ENCODE data around the gene TUBGCP2.

Gene TUBGCP2

DNA sequence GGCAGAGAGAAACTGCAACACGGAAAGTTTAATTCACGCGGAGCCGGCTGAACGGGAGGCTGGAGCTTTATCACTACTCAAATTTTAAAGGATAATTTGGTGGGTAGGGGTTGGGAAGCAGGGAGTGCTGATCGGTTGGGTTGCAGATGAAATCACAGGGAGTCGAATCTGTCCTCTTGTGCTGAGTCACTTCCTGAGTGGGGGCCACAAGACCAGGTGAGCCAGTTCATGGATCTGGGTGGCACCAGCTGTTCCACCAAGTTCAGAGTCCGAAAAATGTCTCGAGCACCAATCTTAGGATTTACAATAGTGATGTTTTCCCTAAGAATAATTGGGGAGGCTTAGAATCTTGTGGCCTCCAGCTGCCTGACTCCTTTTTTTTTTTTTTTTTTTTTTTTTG, 34.9 kb upstream of the TUBGCP2 start:
- no peak for DNase-seq (ENCODE audit: low read depth)

DNA sequence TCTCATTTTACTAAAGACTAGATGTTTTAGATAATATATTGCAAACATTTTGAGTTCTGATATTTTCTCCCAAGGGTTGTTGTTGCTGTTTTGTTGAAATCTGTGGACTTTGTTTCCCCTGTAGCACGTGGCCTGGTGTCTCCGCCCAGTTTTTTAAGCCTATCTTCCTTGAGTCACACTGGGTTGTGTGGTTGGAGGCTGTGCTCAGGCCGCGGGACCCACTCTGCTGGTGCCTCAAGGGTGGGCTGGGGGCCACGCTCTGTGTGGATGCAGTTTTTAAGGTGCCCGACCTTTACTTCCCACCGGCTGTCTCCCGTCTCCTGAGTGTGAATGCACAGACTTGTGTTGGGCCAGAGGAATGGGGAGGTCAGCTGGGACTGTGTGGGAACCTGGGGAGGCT, 34.3 kb upstream of the TUBGCP2 start:
- no peak for DNase-seq (ENCODE audit: low read depth)

DNA sequence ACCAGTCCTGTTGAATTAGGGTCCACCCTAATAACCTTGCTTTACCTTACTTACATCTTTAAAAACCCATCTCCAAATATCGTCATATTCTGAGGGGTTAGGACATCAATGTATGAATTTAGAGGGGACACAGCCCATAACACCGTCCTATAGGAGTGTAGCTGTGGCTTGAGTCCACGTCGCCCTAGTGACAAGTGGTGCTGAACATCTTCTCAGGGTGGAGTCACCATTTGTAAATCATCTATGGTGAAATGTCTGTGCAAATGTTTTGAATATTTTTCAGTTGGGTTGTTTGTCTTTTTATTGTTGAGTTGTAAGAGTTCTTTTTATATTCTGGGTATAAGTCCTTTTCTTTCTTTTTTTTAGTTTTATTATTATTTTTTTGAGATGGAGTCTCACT, 33.3 kb upstream of the TUBGCP2 start:
- no peak for DNase-seq (ENCODE audit: low read depth)

DNA sequence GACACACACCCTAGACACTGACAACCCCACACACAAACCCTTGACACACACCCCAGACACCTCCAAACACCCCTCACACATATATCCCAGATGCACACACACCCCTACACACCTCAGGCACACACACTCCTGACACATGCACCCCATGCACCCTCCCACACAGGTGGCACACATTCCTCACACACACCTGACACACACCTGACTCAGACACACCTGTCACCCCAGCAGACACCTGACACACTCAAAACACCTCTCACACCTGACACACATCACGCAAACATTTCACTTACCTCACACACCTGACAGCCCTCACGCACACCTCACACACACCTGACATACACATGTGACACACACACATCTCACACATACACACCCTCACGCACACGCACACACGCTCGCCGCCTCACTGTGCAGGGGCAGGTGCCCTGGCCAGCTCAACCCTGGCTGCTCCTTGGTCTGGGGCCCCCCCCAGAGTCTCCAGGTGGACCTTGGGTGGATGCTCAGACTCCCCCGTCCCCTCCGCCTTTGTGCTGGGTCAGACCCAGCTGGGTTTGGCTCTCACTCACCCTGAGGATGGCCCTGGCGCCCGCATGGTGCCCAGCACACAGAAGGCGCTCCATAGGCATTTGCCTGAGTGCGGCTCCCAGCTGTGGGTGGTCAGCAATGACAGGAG, 31.2 kb upstream of the TUBGCP2 start:
- DNase-seq (ENCODE audit: low read depth), result no peak

DNA sequence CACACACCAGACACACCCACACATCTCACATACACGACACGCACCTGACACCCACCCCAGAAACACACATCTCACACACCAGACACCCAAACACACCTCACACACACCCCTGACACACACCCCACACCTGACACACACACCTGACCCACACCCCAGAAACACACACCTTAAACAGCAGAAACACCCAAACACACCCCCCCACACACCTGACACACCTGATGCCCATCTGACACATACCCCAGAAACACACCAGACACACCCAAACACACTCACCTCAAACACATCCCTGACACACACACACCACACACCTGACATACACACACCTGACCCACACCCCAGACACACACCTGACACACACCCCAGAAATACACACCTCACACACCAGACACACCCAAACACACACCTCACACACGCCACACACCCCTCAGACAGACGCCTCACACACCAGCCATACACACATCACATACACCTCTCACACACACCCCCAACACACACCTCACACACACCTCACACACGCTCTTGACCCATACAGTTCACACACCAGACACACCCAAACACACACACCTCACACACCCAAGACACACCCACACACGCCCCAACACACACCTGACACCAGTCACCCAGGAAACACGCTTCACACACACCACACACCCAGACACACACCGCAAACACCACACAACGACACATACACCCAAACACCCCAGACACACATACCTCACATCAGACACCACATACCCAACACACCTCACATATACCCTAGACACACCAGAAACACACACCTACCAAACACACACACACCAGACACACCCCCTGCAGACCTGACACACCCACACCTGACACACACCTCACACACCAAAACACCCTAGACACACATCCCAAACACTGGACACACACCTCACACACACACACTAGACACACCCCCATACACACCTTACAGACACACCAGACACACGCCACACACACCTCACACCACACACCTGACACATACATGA, 29.7 kb upstream of the TUBGCP2 start:
- no peak for DNase-seq (ENCODE audit: low read depth)

DNA sequence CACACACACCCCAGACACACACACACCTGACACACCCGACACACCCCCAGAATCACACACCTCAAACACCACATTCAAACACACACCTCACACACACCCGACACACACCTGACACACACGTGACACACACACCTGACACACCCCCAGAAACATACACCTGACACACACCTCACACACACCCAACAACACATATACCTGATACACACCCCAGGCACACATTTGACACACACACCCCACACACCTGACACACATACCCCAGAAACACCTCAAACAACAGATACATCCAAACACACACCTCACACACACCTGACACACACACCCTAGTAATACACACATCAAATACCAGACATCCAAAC, 28.7 kb upstream of the TUBGCP2 start:
- no peak for DNase-seq (ENCODE audit: low read depth)

DNA sequence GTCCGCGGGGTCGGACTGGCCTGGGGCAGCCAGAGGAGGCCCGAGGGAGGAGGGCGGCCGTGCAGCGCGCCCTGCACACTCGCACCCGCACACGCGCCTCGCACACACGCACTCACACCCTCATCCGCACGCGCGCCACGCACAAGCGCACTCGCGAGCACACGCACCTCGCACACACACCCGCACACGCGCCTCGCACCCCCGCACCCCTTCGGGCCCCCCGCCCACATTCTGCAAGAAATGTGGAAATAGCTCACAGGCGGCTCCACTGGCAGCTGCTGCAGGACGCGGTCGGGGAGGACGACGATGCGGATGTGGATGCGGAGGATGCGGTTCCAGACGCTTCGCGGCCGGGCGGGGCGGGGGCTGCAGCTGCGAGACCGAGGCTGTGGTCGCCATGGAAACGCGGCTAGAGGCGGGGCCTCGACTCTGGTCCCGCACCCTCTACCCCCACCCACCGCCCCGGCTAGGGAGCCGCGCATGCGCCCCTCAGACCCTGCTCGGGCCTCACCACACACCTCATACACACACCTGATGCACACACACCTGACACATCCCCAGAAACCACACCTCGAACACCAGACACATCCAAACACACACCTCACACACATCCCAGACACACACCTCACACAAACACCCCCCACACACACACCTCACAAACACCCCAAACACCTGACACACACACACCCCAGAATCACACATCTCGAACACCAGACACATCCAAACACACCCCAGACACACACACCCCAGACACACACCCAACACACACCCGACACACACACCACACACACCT, 28.1 kb upstream of the TUBGCP2 start, which contains the start of gene CALY:
TSS of gene CALY (minus strand) at position 320 of the 793 bp plus-strand sequence. CDS start 7,907 bp downstream, outside the sequence.
- DNase-seq (ENCODE audit: low read depth), result no peak

DNA sequence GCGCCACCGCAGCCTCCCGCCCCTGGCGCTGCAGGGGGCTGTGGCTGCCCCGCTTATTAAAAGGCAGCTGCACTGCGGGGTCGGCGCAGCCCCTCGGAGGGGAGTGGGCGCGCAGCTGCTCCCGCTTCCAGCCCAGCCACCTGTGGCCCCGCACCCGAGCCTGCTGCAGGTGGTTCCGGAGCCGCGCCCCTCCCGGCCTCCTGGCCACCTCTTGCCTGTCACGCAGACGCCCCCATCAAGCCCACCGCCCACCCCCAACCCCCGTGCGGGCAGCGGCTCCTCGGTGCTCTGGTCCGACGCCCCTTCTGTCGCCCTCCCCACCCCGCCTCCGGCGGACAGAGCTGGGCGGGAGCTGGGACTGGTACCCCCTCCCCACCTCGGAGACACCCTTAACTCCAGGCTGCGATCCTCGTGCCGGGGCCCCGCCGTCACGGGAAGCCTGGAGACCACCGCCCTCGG, 27.5 kb upstream of the TUBGCP2 start:
- no peak for DNase-seq (ENCODE audit: low read depth)

DNA sequence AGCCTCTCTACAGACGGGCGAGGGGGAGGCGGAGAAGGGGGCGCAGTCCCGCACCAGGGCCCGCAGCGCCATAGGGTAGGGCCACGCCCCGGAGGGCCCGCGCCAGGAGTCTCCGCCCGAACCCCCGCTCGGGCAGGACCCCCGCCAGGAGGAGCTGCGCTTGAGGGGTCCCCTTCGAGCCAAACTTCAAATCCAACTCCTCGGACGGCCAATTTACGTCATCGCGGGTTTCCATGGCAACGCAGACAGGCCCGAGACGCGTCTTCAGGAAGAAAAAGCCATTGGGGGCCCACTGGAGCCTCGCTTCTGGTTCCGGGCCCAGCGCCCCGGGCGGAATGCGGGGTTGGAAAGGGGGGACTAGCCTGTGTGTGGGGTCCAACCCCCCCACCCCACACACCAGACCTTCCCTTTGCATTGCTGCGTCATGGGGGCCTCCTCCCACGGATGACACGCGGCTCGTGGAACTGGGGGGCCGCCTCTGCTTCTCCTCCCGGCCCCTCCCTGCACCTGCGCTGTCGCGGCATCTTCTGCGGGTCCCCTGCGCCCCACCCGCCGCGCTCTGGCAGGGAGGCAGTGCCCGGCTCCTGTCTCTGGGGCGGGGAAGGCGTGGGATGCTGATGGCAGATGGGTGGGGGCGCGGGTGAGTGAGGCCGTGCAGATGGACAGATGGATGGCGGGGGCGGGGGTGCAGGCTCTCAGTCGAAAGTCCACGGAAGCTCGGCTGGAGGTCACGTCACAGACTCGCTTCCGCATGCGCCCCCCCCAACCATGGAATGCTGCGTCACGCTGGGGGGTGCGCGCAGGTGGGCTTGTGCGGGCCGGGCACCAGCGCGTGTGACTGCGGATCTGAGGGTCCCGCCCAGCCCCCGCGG, 26.8 kb upstream of the TUBGCP2 start:
- peak; percentile 68 for DNase-seq (ENCODE audit: low read depth)

DNA sequence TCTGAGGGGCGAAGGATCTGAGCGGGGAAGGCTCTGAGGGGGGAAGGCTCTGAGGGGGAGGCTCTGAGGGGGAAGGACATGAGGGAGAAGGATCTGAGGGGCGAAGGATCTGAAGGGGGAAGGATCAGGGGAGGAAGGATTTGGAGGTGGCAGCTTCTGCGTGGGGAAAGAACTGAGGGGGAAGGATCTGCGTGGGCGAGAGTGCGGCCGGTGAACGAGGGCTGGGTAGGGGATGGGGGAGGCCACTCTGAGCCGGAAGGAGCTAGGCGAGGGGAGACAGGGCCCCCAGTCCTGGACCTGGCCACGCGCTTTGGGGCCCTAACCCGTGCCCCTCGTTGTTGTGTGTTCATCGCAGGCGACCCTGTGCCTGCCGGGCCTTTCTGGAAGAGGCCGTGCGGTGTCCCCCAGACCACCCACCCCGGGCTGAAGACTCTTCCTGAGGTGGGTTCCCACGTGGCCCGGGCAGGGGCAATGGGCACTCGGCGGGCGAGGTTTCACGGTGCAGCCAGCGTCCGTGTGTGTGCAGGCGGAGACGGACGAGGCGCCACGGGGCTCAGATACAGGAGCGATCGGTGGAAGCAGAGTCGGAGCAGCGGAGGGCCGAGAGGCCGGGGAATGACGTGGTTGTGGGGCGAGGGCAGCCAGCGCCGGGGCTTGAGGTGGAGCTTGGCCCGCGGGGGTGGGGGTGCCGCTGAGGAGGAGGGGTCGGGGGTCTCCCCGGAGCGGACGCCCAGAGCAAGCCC, 26.0 kb upstream of the TUBGCP2 start:
- DNase-seq (ENCODE audit: low read depth), result no peak

DNA sequence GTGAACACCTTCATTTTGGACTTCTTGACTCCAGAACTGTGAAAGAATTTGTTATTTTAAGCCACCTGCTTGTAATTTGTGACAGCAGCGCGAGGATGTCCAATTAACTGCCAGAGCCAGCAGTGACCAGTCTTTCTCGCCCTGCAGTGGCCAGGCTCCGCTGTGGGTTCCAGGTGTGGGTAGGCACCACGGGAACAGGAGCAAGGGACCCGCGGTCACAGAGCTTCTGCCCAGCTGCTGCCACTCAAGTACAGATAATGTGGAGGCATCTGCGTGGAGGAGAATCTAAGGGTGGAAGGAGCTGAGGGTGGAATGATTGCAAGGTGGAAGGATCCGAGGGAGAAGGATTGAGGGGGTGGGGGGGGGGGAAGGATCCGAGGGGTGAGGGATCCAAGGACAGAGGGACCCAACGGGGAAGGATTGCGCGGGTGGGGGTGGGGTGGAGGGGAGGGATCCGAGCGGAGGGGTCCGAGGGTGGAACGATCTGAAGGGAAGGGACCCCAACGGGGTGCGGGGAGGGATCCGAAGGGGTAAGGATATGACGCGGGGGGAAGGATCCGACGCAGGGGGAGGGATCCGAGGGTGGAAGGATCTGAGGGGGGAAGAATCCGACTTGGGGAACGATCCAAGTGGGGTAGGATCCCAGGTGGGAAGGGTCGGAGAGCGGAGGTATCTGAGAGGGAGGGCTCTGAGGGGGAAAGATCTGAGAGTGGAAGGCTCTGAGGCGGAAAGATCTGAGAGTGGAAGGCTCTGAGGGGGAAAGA, 24.4 kb upstream of the TUBGCP2 start:
- DNase-seq (ENCODE audit: low read depth), result no peak

DNA sequence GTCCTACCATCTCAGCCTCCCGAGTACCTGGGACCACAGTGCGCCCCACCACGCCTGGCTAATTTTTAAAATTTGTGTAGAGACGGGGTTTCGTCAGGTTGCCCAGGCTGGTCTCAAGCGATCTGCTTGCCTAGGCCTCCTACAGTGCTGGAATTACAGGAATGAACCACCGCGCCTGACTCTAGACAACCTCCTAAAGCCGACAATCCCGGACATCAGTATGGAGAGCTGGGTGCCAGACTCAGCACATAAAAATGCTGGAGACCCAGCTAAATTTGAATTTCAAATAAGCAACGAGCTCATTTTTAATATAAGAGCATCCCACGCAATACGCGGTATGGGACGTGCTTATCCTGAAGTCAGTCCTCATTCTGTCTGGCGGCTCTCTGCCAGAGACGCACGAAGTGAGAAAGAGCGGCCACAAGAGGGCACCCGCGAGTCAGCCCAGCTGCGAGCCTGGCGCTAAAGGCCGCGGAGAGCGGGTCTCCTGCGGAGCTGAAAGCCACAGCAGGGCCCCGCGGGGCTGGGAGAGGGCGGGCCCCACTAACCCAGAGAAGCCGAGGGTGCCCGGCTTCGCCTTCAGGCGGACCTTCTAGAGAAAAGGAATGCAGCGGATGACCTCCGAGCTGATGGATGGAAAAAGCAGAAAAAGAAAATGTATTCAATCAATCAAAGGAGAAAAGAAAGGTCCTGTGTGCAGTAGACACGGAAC, 21.0 kb upstream of the TUBGCP2 start:
- DNase-seq (ENCODE audit: low read depth), result peak; percentile 88

DNA sequence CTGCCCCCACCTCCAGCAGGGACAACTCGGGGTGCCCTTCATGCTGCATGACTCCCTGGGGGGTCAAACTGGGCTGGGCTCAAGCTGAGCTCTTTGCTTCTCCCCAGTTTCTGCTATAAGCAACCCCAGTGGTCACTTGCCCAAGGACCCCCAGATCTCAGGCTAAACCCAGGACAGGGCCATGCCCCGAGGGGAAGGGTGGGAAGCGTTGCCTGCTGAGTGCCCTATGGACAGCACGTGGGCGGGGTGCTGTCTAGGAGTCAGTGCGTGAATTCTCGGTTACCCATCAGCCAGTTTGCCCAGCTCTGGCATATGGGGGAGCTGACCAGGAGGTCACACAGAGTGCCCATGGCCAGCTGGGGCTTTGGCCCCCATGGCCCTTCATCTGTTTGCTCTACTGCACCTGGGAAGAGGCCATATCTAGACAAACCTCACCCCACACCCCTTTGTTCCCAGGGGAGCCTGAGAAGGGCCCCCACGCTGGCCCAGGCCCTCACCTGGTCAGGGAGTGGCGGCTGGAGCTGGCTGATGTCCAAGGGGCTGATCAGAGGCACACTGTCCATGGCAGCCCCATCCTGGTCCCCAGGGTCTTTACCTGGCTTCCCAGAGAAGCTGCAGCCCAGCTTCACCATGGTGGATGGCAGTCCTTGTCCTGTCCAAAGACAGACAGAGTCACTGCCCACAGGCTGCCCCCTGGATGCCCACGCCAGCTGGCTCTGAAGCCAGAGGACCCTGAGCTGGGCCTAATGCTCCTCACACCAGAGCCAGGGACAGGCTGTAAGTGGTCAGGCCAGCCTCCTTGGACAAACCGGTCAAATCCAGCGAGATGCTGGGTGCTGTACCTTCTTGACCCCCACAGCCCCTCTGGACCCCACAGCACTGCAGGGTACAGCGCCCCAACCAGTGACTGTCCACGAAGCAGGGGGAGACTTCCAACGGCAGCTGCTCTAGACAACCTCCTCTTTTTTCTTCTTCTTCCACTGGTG, 20.0 kb upstream of the TUBGCP2 start:
- no peak for DNase-seq (ENCODE audit: low read depth)

DNA sequence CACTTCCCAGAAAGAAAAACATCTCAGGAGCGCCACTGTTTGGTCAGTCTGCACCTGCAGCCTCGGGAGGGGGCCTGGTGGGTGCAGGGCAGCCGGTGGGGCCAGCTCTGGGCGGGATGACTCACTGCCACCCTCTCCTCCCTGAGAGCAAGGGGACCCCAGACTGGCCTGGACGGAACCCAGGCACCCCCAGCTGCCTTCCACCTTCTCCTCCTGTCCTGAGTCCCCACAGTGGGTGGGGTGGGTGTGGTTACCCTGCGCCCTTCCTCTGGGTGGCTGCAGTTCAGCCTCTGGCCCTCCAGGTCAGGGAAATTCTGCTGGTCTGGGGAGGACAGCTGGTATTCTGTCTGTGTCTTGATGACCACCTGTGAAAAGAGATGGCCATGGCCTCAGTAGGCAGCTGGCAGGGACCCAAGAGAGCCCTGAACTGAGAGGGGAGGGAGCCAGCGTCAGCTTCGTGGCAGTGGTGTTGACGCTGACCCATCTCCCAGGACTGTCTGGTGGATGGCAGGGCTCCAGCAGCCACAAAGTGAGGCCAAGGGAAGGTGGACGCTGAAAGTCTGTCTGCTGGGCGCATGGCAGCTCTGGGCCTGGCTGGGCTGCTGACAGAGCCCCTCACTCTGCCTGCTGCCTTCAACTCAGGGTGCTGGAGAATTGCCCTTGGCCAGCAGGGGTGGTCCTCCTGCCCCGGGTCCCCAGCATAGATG, 19.1 kb upstream of the TUBGCP2 start:
- DNase-seq (ENCODE audit: low read depth), result no peak

DNA sequence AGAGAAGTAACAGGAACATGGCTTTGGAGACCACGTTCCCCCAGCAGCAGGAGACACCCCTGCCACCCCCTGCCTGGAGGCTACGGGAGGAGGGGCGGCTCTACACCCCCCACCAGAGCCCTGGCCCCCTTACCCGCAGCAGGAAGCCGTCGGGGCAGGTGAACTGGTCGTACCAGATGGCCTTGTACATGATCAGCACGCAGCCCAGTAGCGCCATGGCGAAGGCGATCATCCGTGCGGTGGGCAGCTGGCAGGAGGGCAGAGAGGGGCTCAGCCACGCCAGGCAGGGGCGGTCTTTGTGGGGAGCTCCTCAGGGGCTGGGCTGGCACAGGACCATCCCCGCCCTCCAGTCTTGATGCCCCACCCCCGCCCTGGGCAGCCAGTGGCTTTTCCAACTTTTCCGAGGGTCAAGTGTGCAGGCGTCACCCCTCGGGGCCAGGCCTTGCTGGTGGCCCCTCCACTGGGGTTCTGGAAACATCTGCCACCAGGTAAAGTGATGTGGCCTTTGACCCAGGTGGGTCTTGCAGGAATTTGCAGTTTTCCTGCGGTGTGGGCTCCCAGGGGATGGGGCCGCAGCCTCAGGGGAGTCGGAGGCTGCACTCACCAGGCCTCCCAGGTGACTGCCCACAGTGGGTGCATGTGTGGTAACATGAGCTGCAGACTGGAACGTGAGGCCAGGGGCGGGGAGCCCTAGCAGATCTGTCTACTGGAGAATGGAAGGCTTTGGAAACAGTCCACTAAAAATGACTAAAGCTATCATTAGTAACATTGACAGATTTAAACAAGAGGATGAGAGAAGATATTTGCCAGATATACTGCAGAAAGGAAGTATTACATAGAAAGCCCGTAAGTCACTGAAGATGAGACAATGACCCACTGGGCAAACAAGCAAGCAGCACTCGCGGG, 18.3 kb upstream of the TUBGCP2 start:
- no peak for DNase-seq (ENCODE audit: low read depth)

DNA sequence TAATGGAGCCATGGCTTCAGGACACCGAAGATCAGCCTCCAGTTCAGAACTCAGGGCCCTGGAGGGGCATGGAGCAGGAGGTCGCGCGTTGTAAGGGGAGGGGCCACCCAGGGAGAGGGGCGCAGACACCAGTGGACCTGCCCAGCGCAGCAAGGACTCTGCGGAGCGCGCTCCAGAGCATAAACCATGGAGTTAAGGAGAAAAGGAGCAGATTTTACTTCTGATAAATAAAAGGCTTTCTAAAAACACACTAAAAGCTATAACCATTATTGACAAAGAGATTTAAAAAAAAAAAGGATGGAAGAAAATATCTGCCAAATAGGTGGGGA, 17.5 kb upstream of the TUBGCP2 start:
- no peak for DNase-seq (ENCODE audit: low read depth)

All from ELR (cell line).